Neural progenitor cell (in vitro differentiated cells): ENCODE measurements around the gene CCSER1. TPM values are rescaled to one million over a fixed set of nuclear protein-coding genes. Genes with fewer than 3 reads are reported as not detected.
"Not testable (repeated sequence)": the region's sequence is repeated elsewhere in the genome, so short reads cannot be mapped to it uniquely, and the experiment has no call there.

Experiments
- DNase-seq: peaks from one replicate; pipeline ENCODE4 v3.0.0-alpha.2; 2016; ENCODE audit warnings: low spot score
- H2AFZ ChIP-seq: fragments of 200-600 bp; sonication (generic); replicated peaks from 2 replicates; pipeline ENCODE4 v1.6.1; 2016; ENCODE audit warnings: antibody characterized with exemption
- H3F3A ChIP-seq: fragments of 200-600 bp; sonication (generic); 2 replicates; pipeline ENCODE4 v1.6.1; 2016; ENCODE audit warnings: antibody characterized with exemption, low read depth
- H3K27ac ChIP-seq: fragments of 200-600 bp; sonication (generic); 2 replicates; pipeline ENCODE4 v1.5.1; 2016; ENCODE audit warnings: mild to moderate bottlenecking
- H3K27me3 ChIP-seq: fragments of 200-600 bp; sonication (generic); 2 replicates; pipeline ENCODE4 v1.6.1; 2016; ENCODE audit warnings: mild to moderate bottlenecking, moderate library complexity
- H3K36me3 ChIP-seq: fragments of 200-600 bp; sonication (generic); 2 replicates; pipeline ENCODE4 v1.5.1; 2016
- H3K4me1 ChIP-seq: fragments of 200-600 bp; sonication (generic); 2 replicates; pipeline ENCODE4 v1.6.1; 2016; ENCODE audit warnings: mixed run types
- H3K4me2 ChIP-seq: fragments of 200-600 bp; sonication (generic); 2 replicates; pipeline ENCODE4 v1.6.1; 2016
- H3K4me3 ChIP-seq: fragments of 200-600 bp; sonication (generic); 2 replicates; pipeline ENCODE4 v1.5.1; 2016
- H3K79me2 ChIP-seq: fragments of 200-600 bp; sonication (generic); 2 replicates; pipeline ENCODE4 v1.6.1; 2016; ENCODE audit warnings: low read depth
- H3K9ac ChIP-seq: fragments of 200-600 bp; sonication (generic); 2 replicates; pipeline ENCODE4 v1.6.1; 2016
- H3K9me3 ChIP-seq: fragments of 200-600 bp; sonication (generic); 2 replicates; pipeline ENCODE4 v1.5.1; 2016; ENCODE audit warnings: low read depth
- H4K20me1 ChIP-seq: fragments of 200-600 bp; sonication (generic); 2 replicates; pipeline ENCODE4 v1.6.1; 2016; ENCODE audit warnings: low read depth
- H3K27ac Mint-ChIP-seq: 3 replicates; pipeline ENCODE4 v1.8.0; 2021; ENCODE audit warnings: mixed read lengths
- H3K27me3 Mint-ChIP-seq: 2 replicates; pipeline ENCODE4 v1.8.0; 2022; ENCODE audit warnings: low read depth, mild to moderate bottlenecking, inconsistent platforms, moderate library complexity, mixed read lengths; ENCODE audit not compliant: insufficient read depth
- H3K36me3 Mint-ChIP-seq: 3 replicates; pipeline ENCODE4 v1.8.0; 2021; ENCODE audit warnings: mixed read lengths
- H3K4me1 Mint-ChIP-seq: 3 replicates; pipeline ENCODE4 v1.8.0; 2021; ENCODE audit warnings: mixed read lengths
- H3K4me3 Mint-ChIP-seq: 3 replicates; pipeline ENCODE4 v1.8.0; 2021; ENCODE audit warnings: mild to moderate bottlenecking, moderate library complexity, mixed read lengths
- H3K9me3 Mint-ChIP-seq: 3 replicates; pipeline ENCODE4 v1.8.0; 2020; ENCODE audit warnings: mixed read lengths
- EZH2 ChIP-seq: fragments of 200-600 bp; sonication (generic); IDR thresholded peaks from 2 replicates; pipeline ENCODE4 v1.6.1; 2017; ENCODE audit warnings: antibody characterized with exemption, mild to moderate bottlenecking, moderate library complexity
- EZH2phosphoT487 ChIP-seq: fragments of 200-600 bp; sonication (generic); IDR thresholded peaks from 2 replicates; pipeline ENCODE4 v1.6.1; 2017; ENCODE audit warnings: antibody characterized with exemption
- total RNA-seq: library from RNA; depleted of rRNA; stranded (reverse); fragments of >200 nt; gene quantifications from 2 replicates; pipeline ENCODE4 v1.2.3, GENCODE V29; 2015; ENCODE audit warnings: low replicate concordance
- TF ChIP-seq, protein P1 (sequence below): fragments of 200-600 bp; sonication (generic); IDR thresholded peaks from 2 replicates; pipeline ENCODE4 v1.5.1; 2017; ENCODE audit warnings: antibody characterized with exemption, mild to moderate bottlenecking

Gene CCSER1
- total RNA-seq, 1 donor from 2014 or later, result 0.77 TPM

GRCh38 chr4:90403781-90404180 lies 276.6 kb downstream of the CCSER1 start:
- TF ChIP-seq EZH2 (no peak), EZH2phosphoT487 (no peak)
- TF ChIP-seq, protein P1, sequence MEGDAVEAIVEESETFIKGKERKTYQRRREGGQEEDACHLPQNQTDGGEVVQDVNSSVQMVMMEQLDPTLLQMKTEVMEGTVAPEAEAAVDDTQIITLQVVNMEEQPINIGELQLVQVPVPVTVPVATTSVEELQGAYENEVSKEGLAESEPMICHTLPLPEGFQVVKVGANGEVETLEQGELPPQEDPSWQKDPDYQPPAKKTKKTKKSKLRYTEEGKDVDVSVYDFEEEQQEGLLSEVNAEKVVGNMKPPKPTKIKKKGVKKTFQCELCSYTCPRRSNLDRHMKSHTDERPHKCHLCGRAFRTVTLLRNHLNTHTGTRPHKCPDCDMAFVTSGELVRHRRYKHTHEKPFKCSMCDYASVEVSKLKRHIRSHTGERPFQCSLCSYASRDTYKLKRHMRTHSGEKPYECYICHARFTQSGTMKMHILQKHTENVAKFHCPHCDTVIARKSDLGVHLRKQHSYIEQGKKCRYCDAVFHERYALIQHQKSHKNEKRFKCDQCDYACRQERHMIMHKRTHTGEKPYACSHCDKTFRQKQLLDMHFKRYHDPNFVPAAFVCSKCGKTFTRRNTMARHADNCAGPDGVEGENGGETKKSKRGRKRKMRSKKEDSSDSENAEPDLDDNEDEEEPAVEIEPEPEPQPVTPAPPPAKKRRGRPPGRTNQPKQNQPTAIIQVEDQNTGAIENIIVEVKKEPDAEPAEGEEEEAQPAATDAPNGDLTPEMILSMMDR, result no peak
- no peaks in the 10 kb centered on the region for H3K79me2 ChIP-seq
- no peaks in the 10 kb centered on the region for H3F3A ChIP-seq
- no peak overlapping the region for H2AFZ ChIP-seq
- no peak overlapping the region for H3K27ac Mint-ChIP-seq
- no peak overlapping the region for H3K4me2 ChIP-seq
- no peaks in the 10 kb centered on the region for H3K4me1 Mint-ChIP-seq
- no peak overlapping the region for H3K9ac ChIP-seq
- H3K27me3 ChIP-seq, result no peaks in the 10 kb centered on the region
- H3K4me1 ChIP-seq, result no peaks in the 10 kb centered on the region
- H3K4me3 ChIP-seq, result no peak overlapping the region
- H4K20me1 ChIP-seq, result no peaks in the 10 kb centered on the region
- no peak overlapping the region for H3K4me3 Mint-ChIP-seq
- H3K36me3 Mint-ChIP-seq, result peaks cover 5% of the 10 kb centered on the region
- no peaks in the 10 kb centered on the region for H3K27me3 Mint-ChIP-seq
- H3K9me3 Mint-ChIP-seq, result peaks cover 23% of the 10 kb centered on the region
- no peaks in the 10 kb centered on the region for H3K36me3 ChIP-seq
- H3K9me3 ChIP-seq, result peaks cover 4% of the 10 kb centered on the region
- no peak for DNase-seq
- H3K27ac ChIP-seq, result no peak overlapping the region

DNA sequence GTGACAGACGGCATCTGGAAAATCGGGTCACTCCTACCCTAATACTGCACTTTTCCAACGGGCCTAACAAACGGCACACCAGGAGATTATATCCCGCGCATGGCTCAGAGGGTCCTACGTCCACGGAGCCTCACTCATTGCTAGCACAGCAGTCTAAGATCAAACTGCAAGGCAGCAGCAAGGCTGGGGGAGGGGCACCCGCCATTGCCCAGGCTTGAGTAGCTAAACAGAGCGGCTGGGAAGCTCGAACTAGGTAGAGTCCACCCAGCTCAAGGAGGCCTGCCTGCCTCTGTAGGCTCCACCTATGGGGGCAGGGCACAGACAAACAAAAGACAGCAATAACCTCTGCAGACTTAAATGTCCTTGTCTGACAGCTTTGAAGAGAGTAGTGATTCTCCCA lies 280.7 kb downstream of the CCSER1 start:
- not testable (repeated sequence) for H2AFZ ChIP-seq, DNase-seq, H3K4me3 ChIP-seq, H3K9ac ChIP-seq, H3F3A ChIP-seq, H4K20me1 ChIP-seq, H3K4me1 Mint-ChIP-seq, H3K4me1 ChIP-seq, H3K27me3 ChIP-seq, H3K27ac Mint-ChIP-seq, H3K79me2 ChIP-seq, H3K27me3 Mint-ChIP-seq, H3K9me3 ChIP-seq, H3K4me3 Mint-ChIP-seq, H3K36me3 ChIP-seq, H3K4me2 ChIP-seq, H3K36me3 Mint-ChIP-seq, H3K27ac ChIP-seq
- peaks cover 31% of the 10 kb centered on the region for H3K9me3 Mint-ChIP-seq

DNA sequence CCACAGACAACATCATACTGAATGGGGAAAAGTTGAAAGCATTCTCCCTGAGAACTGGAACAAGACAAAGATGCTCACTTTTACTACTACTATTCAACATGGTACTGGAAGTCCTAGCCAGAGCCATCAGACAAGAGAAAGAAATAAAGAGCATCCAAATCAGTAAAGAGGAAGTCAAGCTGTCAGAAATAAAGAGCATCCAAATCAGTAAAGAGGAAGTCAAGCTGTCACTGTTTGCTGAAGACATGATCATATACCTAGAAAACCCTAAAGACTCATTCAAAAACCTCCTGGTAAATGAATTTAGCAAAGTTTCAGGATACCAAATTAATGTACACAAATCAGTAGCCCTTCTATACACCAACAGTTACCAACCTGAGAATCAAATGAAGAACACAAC lies 285.6 kb downstream of the CCSER1 start:
- H3K9me3 ChIP-seq, H3F3A ChIP-seq, H2AFZ ChIP-seq, DNase-seq, H3K4me1 ChIP-seq, H3K27ac ChIP-seq, H3K4me3 Mint-ChIP-seq, H3K27me3 Mint-ChIP-seq, H3K36me3 Mint-ChIP-seq, H3K4me1 Mint-ChIP-seq, H3K4me3 ChIP-seq, H3K79me2 ChIP-seq, H4K20me1 ChIP-seq, H3K36me3 ChIP-seq, H3K27me3 ChIP-seq, H3K9ac ChIP-seq, H3K27ac Mint-ChIP-seq, H3K4me2 ChIP-seq: not testable (repeated sequence)
- peaks cover 14% of the 10 kb centered on the region for H3K9me3 Mint-ChIP-seq

- Histone ChIP-seq H3K9me3 (no peaks in the 10 kb centered on the region), H3K79me2 (no peaks in the 10 kb centered on the region), H4K20me1 (no peaks in the 10 kb centered on the region), H3F3A (no peaks in the 10 kb centered on the region), H3K4me1 (no peaks in the 10 kb centered on the region), H3K36me3 (no peaks in the 10 kb centered on the region), H3K9ac (no peak overlapping the region), H2AFZ (no peak overlapping the region), H3K4me3 (no peak overlapping the region), H3K4me2 (no peak overlapping the region), H3K27ac (no peak overlapping the region), H3K27me3 (no peaks in the 10 kb centered on the region)
- Mint-ChIP-seq H3K9me3 (peaks cover 4% of the 10 kb centered on the region), H3K27ac (no peak overlapping the region), H3K4me3 (no peak overlapping the region), H3K27me3 (no peaks in the 10 kb centered on the region), H3K36me3 (no peaks in the 10 kb centered on the region), H3K4me1 (no peaks in the 10 kb centered on the region)
- TF ChIP-seq, protein P1, result no peak
- TF ChIP-seq EZH2phosphoT487 (no peak), EZH2 (no peak)
- no peak for DNase-seq
Observed at GRCh38 chr4:90415116-90415515, 287.9 kb downstream of the CCSER1 start.
